HepG2 (cell line): ENCODE data around the gene ZNF334. TPM values are rescaled to one million over a fixed set of nuclear protein-coding genes. Genes with fewer than 3 reads are reported as not detected.

Source experiments
- ATAC-seq: fragments of 200-7000 bp; cut with Tn5 transposase; 3 replicates; pipeline ENCODE4 v1.9.1; 2020; ENCODE audit warnings: mild to moderate bottlenecking, moderate library complexity
- BruUV-seq: library from RNA; stranded (reverse); fragments of 400-500 nt; replicated peaks from 2 replicates; lab custom pipeline; 2021; lab: Mats Ljungman, UMichigan
- CTCF ChIA-PET: fragments of 300-600 bp; formaldehyde crosslinking; extraction: SDS; loops from one replicate; lab custom pipeline; 2021; ENCODE audit warnings: low total read pairs, inconsistent platforms, low intra/inter-chr PET ratio; lab: Yijun Ruan, JAX
- POLR2A ChIA-PET: fragments of 350-600 bp; sonication (Branson Sonifier 250); formaldehyde crosslinking; loops from one replicate; lab custom pipeline; 2020; ENCODE audit warnings: antibody characterized with exemption, inconsistent platforms; lab: Yijun Ruan, JAX
- DNase-seq: peaks from one replicate; pipeline ENCODE4 v3.0.0-alpha.2; 2015; ENCODE audit warnings: low spot score
- FAIRE-seq: peaks from 3 replicates; lab custom pipeline; 2011; peaks lifted over from hg19 to GRCh38; lab: Jason Lieb, UNC
- H2AFZ ChIP-seq: one replicate; pipeline ENCODE4 v1.6.1; 2011; ENCODE audit warnings: low read length, inconsistent platforms
- H3K27ac ChIP-seq: fragments of 300-600 bp; 3 replicates; pipeline ENCODE4 v1.8.0; 2011; ENCODE audit warnings: mixed run types, mild to moderate bottlenecking, mixed read lengths, low read length, inconsistent platforms; ENCODE audit not compliant: insufficient read depth; ENCODE audit errors: extremely low read length
- H3K27me3 ChIP-seq, 2 experiments: fragments of 200-600 bp in 1 of 2; 2 replicates in 1 of 2; 3 replicates in 1 of 2; pipeline versions ENCODE4 v1.6.0 to v1.8.0; 2011; ENCODE audit warnings: low read length in 2 of 2, mild to moderate bottlenecking in 2 of 2, moderate library complexity in 2 of 2, inconsistent platforms in 1 of 2; ENCODE audit not compliant: insufficient read depth in 2 of 2, control insufficient read depth in 1 of 2
- H3K36me3 ChIP-seq, 2 experiments: fragments of 200-600 bp in 1 of 2; replicated peaks in 1 of 2; 2 replicates in 1 of 2; 3 replicates in 1 of 2; pipeline versions ENCODE4 v1.5.1 to v1.8.0; 2011; ENCODE audit warnings: low read length in 2 of 2, inconsistent platforms in 1 of 2; ENCODE audit not compliant: insufficient read depth in 2 of 2, control insufficient read depth in 1 of 2
- H3K4me1 ChIP-seq: 2 replicates; pipeline ENCODE4 v1.5.1; 2012; ENCODE audit warnings: low read length, inconsistent platforms; ENCODE audit not compliant: insufficient read depth
- H3K4me2 ChIP-seq: 2 replicates; pipeline ENCODE4 v1.6.0; 2011; ENCODE audit warnings: low read depth, low read length, inconsistent platforms
- H3K4me3 ChIP-seq, 3 experiments: fragments of 200-600 bp in 1 of 3; sonication (generic), shearing (Covaris generic) in 1 of 3; replicated peaks in 1 of 3; 2 replicates each; pipeline ENCODE4 v1.5.1; 2011 to 2016; ENCODE audit warnings: low read length in 3 of 3, inconsistent platforms in 2 of 3, low read depth in 2 of 3, mild to moderate bottlenecking in 2 of 3, control low read depth in 1 of 3, mixed read lengths in 1 of 3; ENCODE audit not compliant: insufficient read depth in 1 of 3
- H3K79me2 ChIP-seq: one replicate; pipeline ENCODE4 v1.6.1; 2011; ENCODE audit warnings: low read length, inconsistent platforms; ENCODE audit not compliant: insufficient read depth
- H3K9ac ChIP-seq: 2 replicates; pipeline ENCODE4 v1.6.0; 2011; ENCODE audit warnings: mild to moderate bottlenecking, low read depth, low read length, inconsistent platforms; ENCODE audit not compliant: insufficient read depth
- H3K9me3 ChIP-seq: 2 replicates; pipeline ENCODE4 v1.5.1; 2012; ENCODE audit warnings: mild to moderate bottlenecking, low read length
- H4K20me1 ChIP-seq: 2 replicates; pipeline ENCODE4 v1.6.0; 2011; ENCODE audit warnings: inconsistent platforms, mild to moderate bottlenecking, low read length, moderate library complexity; ENCODE audit not compliant: insufficient read depth
- ASH2L ChIP-seq: fragments of 300-600, 200-600 bp; sonication (generic); IDR thresholded peaks from 2 replicates; pipeline ENCODE4 v1.7.0; 2017; ENCODE audit warnings: low read depth, mild to moderate bottlenecking, moderate library complexity, mixed read lengths, low read length; ENCODE audit not compliant: insufficient read length
- CBX2 ChIP-seq, 2 experiments: fragments of 200-600 bp in 1 of 2; sonication (generic); formaldehyde crosslinking in 1 of 2; IDR thresholded peaks; 2 replicates each; pipeline versions ENCODE4 v1.7.0 to v1.8.1; 2018 to 2022; ENCODE audit warnings: low read depth in 2 of 2, low read length in 1 of 2, mild to moderate bottlenecking in 1 of 2, missing genetic modification reagents in 1 of 2
- FOXK1 ChIP-seq: sonication (generic); formaldehyde crosslinking; IDR thresholded peaks from 2 replicates; pipeline ENCODE4 v1.4.0; 2020; ENCODE audit warnings: low read depth, missing genetic modification reagents, borderline replicate concordance
- GFI1 ChIP-seq: sonication (generic); formaldehyde crosslinking; IDR thresholded peaks from 2 replicates; pipeline ENCODE4 v1.5.0; 2020; ENCODE audit warnings: missing genetic modification reagents, mild to moderate bottlenecking, borderline replicate concordance
- MLLT10 ChIP-seq: sonication (generic); formaldehyde crosslinking; IDR thresholded peaks from 2 replicates; pipeline ENCODE4 v1.4.0; 2020; ENCODE audit warnings: missing genetic modification reagents
- PHB2 ChIP-seq: fragments of 450-650 bp; IDR thresholded peaks from 2 replicates; pipeline ENCODE4 v1.6.1; 2018; ENCODE audit not compliant: partially characterized antibody
- PHF5A ChIP-seq: IDR thresholded peaks from one replicate; pipeline ENCODE4 v1.6.1; 2018; ENCODE audit warnings: low read depth, missing genetic modification reagents; ENCODE audit not compliant: unreplicated experiment
- POLR2AphosphoS2 ChIP-seq: IDR thresholded peaks from 2 replicates; pipeline ENCODE4 v1.6.1; 2011; ENCODE audit warnings: low read depth, low read length, improper control_type of control experiment
- RFX3 ChIP-seq: IDR thresholded peaks from 2 replicates; pipeline ENCODE4 v1.6.1; 2016; ENCODE audit warnings: missing biosample characterization, missing genetic modification reagents
- SMAD1 ChIP-seq: sonication (generic); formaldehyde crosslinking; IDR thresholded peaks from 2 replicates; pipeline ENCODE4 v1.4.0; 2020; ENCODE audit warnings: missing genetic modification reagents, low read depth, mild to moderate bottlenecking, borderline replicate concordance
- SRSF9 ChIP-seq: fragments of 200-400 bp; formaldehyde crosslinking; IDR thresholded peaks from 2 replicates; pipeline ENCODE4 v1.6.1; 2018; ENCODE audit warnings: borderline replicate concordance, mild to moderate bottlenecking, low read depth, low read length; ENCODE audit not compliant: insufficient read depth, poor library complexity, severe bottlenecking
- ZEB1 ChIP-seq: IDR thresholded peaks from 2 replicates; pipeline ENCODE4 v1.6.1; 2012; ENCODE audit warnings: mild to moderate bottlenecking, low read depth, inconsistent platforms; ENCODE audit not compliant: insufficient replicate concordance
- ZIK1 ChIP-seq: sonication (generic); formaldehyde crosslinking; IDR thresholded peaks from 2 replicates; pipeline ENCODE4 v1.5.0; 2020; ENCODE audit warnings: mild to moderate bottlenecking, low read depth, missing genetic modification reagents, borderline replicate concordance
- ZNF263 ChIP-seq: sonication (generic); formaldehyde crosslinking; IDR thresholded peaks from 2 replicates; pipeline ENCODE4 v1.4.0; 2020; ENCODE audit warnings: missing genetic modification reagents
- ZNF383 ChIP-seq: sonication (generic); formaldehyde crosslinking; IDR thresholded peaks from 2 replicates; pipeline ENCODE4 v1.4.0; 2020; ENCODE audit warnings: missing genetic modification reagents, mild to moderate bottlenecking, borderline replicate concordance
- ZNF577 ChIP-seq: sonication (generic); formaldehyde crosslinking; IDR thresholded peaks from 2 replicates; pipeline ENCODE4 v1.4.0; 2020; ENCODE audit warnings: mild to moderate bottlenecking, low read depth, missing genetic modification reagents, borderline replicate concordance
- ZSCAN25 ChIP-seq: sonication (generic); formaldehyde crosslinking; IDR thresholded peaks from 2 replicates; pipeline ENCODE4 v1.8.0; 2022; ENCODE audit warnings: mild to moderate bottlenecking, missing genetic modification reagents
- WGBS: methylation state at CpG from one replicate; pipeline ENCODE4 v1.1.6; 2017; ENCODE audit warnings: low lambda C conversion rate; 5-methylcytosine and 5-hydroxymethylcytosine counted together
- in situ Hi-C: cut with HindIII; loops from 2 replicates; pipeline ENCODE4 v1.10.0; 2017; ENCODE audit warnings: low pct_unique_long_range_greater_than_20kb; ENCODE audit not compliant: extremely low pct_ligation_motif_present
- intact Hi-C: fragments of 100-400 bp; cut with micrococcal nuclease; formaldehyde crosslinking; loops from one replicate; pipeline ENCODE4 v1.10.0; 2022; ENCODE audit not compliant: unreplicated experiment
- polyA plus RNA-seq, 8 experiments: library from polyadenylated mRNA; depleted of rRNA in 3 of 8; stranded (reverse) in 7 of 8; unstranded in 1 of 8; fragments of >200 nt; fragmentation: Illumina TruSeq in 4 of 8; extraction: Trizol in 4 of 8; gene quantifications; 2 replicates each; pipeline versions ENCODE4 v1.2.1 to v1.2.3, GENCODE V29; 2011 to 2016; ENCODE audit warnings: low read depth in 4 of 8, missing spikeins in 1 of 8, mixed read lengths in 1 of 8; ENCODE audit not compliant: insufficient read depth in 1 of 8
- total RNA-seq, 5 experiments: library from RNA; depleted of rRNA; stranded (reverse); fragments of >200 nt; fragmentation: Illumina TruSeq; extraction: Trizol; gene quantifications; 2 replicates each; pipeline ENCODE4 v1.2.3, GENCODE V29; 2016; ENCODE audit warnings: low read depth in 1 of 5
- TF ChIP-seq, protein P1 (sequence below): sonication (generic); formaldehyde crosslinking; conservative IDR thresholded peaks from 2 replicates; pipeline ENCODE4 v1.8.0; 2022; ENCODE audit warnings: mild to moderate bottlenecking, moderate library complexity, missing genetic modification reagents
- TF ChIP-seq, protein P2 (sequence below): fragments of 450-650 bp; IDR thresholded peaks from 2 replicates; pipeline ENCODE4 v1.6.1; 2017
- TF ChIP-seq, protein P3 (sequence below): sonication (generic); formaldehyde crosslinking; IDR thresholded peaks from 2 replicates; pipeline ENCODE4 v1.4.0; 2020; ENCODE audit warnings: missing genetic modification reagents

ZNF334 gene
- total and polyA plus RNA-seq, 2 of the 13 experiments (the other 11 are each of a cell fraction or from before 2014, with no cell fraction given), result 4.8 to 7.8 TPM

DNA sequence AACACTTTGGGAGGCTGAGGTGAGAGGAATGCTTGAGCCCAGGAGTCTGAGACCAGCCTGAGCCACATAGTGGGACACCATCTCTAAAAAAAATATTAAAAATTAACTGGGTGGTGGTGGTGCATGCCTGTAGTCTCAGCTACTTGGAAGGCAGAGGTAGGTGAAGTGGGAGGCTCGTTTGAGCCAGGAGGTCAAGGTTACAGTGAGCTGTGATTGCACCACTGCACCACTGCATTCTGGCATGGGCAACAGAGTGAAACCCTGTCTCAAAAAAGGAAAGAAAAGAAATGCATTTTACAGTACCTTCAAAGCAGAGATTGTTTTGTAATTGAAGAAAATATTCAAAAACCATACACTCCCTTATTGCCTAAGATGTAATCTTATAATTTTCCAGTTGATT lies 30.6 kb upstream of the ZNF334 start:
- no peak overlapping the region for H3K27ac ChIP-seq
- peaks cover 27% of the 10 kb centered on the region for H3K4me1 ChIP-seq
- H3K9me3 ChIP-seq, result no peaks in the 10 kb centered on the region
- intact Hi-C loops (no loop called here), in situ Hi-C loops (no loop called here)
- H3K9ac ChIP-seq, result no peak overlapping the region
- peaks cover 0 to 16% of the 10 kb centered on the region in 2 experiments; a peak in 2 of 5 replicates for H3K27me3 ChIP-seq
- H4K20me1 ChIP-seq, result no peaks in the 10 kb centered on the region
- 0% methylated on average over 1 of the region's 1 CpG for WGBS
- CTCF ChIA-PET, result interaction anchor here (1.5 to 2.6 kb wide), 2 partner anchors 137 to 156 kb away, joined by 5 to 14 read pairs; no protein-coding TSS in a partner anchor
- DNase-seq (no peak), ATAC-seq (0 out of 3 replicates have a peak, but pooled peaks have one; percentile 17), FAIRE-seq (peak; percentile 63)
- H3K36me3 ChIP-seq, result no peaks in the 10 kb centered on the region
- POLR2A ChIA-PET, result interaction anchor here (1.2 to 1.7 kb wide), 2 partner anchors 123 to 145 kb away, joined by 5 read pairs; partner anchors contain the start of gene TP53RK
- no peaks in the 10 kb centered on the region for H3K79me2 ChIP-seq
- H3K4me3 ChIP-seq, result no peak overlapping the region
- H2AFZ ChIP-seq, result no peak overlapping the region
- no TSS peak for BruUV-seq
- H3K4me2 ChIP-seq, result no peak overlapping the region
- TF ChIP-seq, protein P1, sequence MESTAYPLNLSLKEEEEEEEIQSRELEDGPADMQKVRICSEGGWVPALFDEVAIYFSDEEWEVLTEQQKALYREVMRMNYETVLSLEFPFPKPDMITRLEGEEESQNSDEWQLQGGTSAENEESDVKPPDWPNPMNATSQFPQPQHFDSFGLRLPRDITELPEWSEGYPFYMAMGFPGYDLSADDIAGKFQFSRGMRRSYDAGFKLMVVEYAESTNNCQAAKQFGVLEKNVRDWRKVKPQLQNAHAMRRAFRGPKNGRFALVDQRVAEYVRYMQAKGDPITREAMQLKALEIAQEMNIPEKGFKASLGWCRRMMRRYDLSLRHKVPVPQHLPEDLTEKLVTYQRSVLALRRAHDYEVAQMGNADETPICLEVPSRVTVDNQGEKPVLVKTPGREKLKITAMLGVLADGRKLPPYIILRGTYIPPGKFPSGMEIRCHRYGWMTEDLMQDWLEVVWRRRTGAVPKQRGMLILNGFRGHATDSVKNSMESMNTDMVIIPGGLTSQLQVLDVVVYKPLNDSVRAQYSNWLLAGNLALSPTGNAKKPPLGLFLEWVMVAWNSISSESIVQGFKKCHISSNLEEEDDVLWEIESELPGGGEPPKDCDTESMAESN, result no peak
- TF ChIP-seq SRSF9, result no peak
- no peak for TF ChIP-seq PHB2
- no peak for TF ChIP-seq MLLT10 (CRISPR knock-in tag)
- no peak for TF ChIP-seq ZNF383 (CRISPR knock-in tag)
- no peak for TF ChIP-seq ZNF263 (CRISPR knock-in tag)
- no peak for TF ChIP-seq SMAD1
- TF ChIP-seq POLR2AphosphoS2, result no peak
- TF ChIP-seq PHF5A (CRISPR knock-in tag), result no peak
- no peak for TF ChIP-seq CBX2 (IDR thresholded peaks at IDR 0.05; ENCODE audit: low read depth, low read length)
- TF ChIP-seq CBX2 (CRISPR knock-in tag; IDR thresholded peaks at IDR 0.05; ENCODE audit: low read depth), result no peak
- TF ChIP-seq, protein P2, sequence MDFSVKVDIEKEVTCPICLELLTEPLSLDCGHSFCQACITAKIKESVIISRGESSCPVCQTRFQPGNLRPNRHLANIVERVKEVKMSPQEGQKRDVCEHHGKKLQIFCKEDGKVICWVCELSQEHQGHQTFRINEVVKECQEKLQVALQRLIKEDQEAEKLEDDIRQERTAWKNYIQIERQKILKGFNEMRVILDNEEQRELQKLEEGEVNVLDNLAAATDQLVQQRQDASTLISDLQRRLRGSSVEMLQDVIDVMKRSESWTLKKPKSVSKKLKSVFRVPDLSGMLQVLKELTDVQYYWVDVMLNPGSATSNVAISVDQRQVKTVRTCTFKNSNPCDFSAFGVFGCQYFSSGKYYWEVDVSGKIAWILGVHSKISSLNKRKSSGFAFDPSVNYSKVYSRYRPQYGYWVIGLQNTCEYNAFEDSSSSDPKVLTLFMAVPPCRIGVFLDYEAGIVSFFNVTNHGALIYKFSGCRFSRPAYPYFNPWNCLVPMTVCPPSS, result no peak
- no peak for TF ChIP-seq FOXK1 (CRISPR knock-in tag)
- TF ChIP-seq GFI1 (CRISPR knock-in tag), result peak; percentile 62; the same call in 1 of the 2 replicates
- TF ChIP-seq, protein P3, sequence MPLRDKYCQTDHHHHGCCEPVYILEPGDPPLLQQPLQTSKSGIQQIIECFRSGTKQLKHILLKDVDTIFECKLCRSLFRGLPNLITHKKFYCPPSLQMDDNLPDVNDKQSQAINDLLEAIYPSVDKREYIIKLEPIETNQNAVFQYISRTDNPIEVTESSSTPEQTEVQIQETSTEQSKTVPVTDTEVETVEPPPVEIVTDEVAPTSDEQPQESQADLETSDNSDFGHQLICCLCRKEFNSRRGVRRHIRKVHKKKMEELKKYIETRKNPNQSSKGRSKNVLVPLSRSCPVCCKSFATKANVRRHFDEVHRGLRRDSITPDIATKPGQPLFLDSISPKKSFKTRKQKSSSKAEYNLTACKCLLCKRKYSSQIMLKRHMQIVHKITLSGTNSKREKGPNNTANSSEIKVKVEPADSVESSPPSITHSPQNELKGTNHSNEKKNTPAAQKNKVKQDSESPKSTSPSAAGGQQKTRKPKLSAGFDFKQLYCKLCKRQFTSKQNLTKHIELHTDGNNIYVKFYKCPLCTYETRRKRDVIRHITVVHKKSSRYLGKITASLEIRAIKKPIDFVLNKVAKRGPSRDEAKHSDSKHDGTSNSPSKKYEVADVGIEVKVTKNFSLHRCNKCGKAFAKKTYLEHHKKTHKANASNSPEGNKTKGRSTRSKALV (CRISPR knock-in tag), result no peak
- peak; percentile 70; the same call in 1 of the 2 replicates for TF ChIP-seq ZSCAN25
- no peak for TF ChIP-seq ZNF577 (CRISPR knock-in tag)
- no peak for TF ChIP-seq ZEB1
- TF ChIP-seq ZIK1, result no peak
- TF ChIP-seq ASH2L, result no peak
- no peak for TF ChIP-seq RFX3 (CRISPR knock-in tag)
